Esophagus squamous epithelium (tissue), 4 donors: ENCODE results near the gene MCC.

Experiments used
- CTCF ChIP-seq, 6 experiments: fragments of 450-650 bp in 4 of 6; fragments of 200-600 bp in 2 of 6; sonication (generic) in 2 of 6; IDR thresholded peaks; one replicate each; pipeline ENCODE4 v1.5.1; 2016 to 2019; ENCODE audit warnings: antibody characterized with exemption in 6 of 6, mild to moderate bottlenecking in 4 of 6, moderate library complexity in 4 of 6
- POLR2A ChIP-seq, 4 donors: fragments of 450-650 bp; IDR thresholded peaks; one replicate each; pipeline ENCODE4 v1.6.1; 2017; ENCODE audit warnings: antibody characterized with exemption in 4 of 4, mild to moderate bottlenecking in 4 of 4, moderate library complexity in 3 of 4

DNA sequence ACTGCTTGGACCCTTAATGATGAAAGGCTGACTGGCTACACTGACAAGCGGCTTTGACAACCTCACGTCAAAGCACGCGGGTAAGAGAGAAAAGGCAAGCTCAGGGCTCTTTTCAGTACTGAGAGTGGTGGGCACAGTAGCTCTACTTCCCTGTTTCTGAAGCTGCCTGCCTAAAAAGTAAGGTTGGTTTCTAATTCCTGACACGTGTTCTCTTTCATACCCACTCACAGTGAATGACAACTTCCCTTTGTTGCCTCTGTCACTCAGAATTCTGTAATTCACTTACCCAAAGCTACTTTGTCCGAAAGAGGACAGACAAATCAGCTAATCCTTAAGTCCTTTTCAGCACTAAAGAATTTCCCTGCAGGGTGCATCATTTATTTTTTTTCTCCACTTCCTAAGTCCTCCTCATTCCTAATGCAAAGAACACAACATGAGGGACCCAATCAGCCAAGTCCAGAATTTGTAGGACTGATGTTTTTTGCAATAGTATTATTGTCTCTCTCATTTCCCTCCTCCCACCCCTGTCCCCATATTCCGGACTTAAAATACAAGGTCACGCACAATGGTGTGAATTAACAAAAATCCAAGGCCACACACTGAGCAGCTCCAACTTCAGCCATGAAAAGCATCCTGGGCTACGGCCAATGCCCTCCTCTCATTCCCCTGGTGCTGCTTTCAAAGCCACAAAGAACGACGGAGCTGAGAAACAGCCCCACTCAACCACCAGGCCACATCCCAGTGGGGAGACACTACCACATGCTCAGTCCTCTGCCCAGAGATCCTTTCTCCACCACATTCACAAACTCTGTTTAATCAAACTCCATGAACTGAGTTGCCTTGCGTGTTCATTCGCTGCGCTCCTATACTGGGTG is 274.5 kb downstream of the MCC start:
- TF ChIP-seq CTCF (IDR thresholded peaks at IDR 0.05), result no peak
- TF ChIP-seq POLR2A (IDR thresholded peaks at IDR 0.05), result no peak
